SK-N-SH treated with all-trans-retinoic acid at 6 μM for 48 hours (cell line): ENCODE results near the gene MAP1B.

ENCODE experiments used
- ARNTL ChIP-seq: fragments of 450-650 bp; formaldehyde crosslinking; IDR thresholded peaks from 2 replicates; pipeline ENCODE4 v1.5.0; 2020; ENCODE audit warnings: low read depth, mild to moderate bottlenecking, moderate library complexity, borderline replicate concordance
- CREB5 ChIP-seq: fragments of 250-450 bp; sonication (Bioruptor Pico); IDR thresholded peaks from 2 replicates; pipeline ENCODE4 v1.5.1; 2020; ENCODE audit warnings: low read depth, mild to moderate bottlenecking, moderate library complexity
- CSDC2 ChIP-seq: fragments of 250-450 bp; sonication (Bioruptor Pico); IDR thresholded peaks from 2 replicates; pipeline ENCODE4 v1.5.0; 2020; ENCODE audit warnings: mild to moderate bottlenecking, moderate library complexity
- ESRRG ChIP-seq: fragments of 250-450 bp; sonication (Bioruptor Pico); IDR thresholded peaks from 2 replicates; pipeline ENCODE4 v1.6.1; 2021; ENCODE audit warnings: mild to moderate bottlenecking
- GLIS3 ChIP-seq: fragments of 250-450 bp; sonication (Bioruptor Pico); IDR thresholded peaks from 2 replicates; pipeline ENCODE4 v1.5.0; 2020; ENCODE audit warnings: mild to moderate bottlenecking, moderate library complexity
- ISL1 ChIP-seq: fragments of 250-450 bp; sonication (Bioruptor Pico); IDR thresholded peaks from 2 replicates; pipeline ENCODE4 v2.1.2; 2022; ENCODE audit warnings: mild to moderate bottlenecking, moderate library complexity
- PATZ1 ChIP-seq: fragments of 250-450 bp; sonication (Bioruptor Pico); IDR thresholded peaks from 2 replicates; pipeline ENCODE4 v1.8.0; 2020; ENCODE audit warnings: mild to moderate bottlenecking, moderate library complexity, borderline replicate concordance
- PPARA ChIP-seq: fragments of 250-450 bp; sonication (Bioruptor Pico); IDR thresholded peaks from 2 replicates; pipeline ENCODE4 v1.5.0; 2020; ENCODE audit warnings: mild to moderate bottlenecking, borderline replicate concordance
- RARB ChIP-seq: fragments of 250-450 bp; sonication (Bioruptor Pico); IDR thresholded peaks from 2 replicates; pipeline ENCODE4 v1.8.0; 2021; ENCODE audit warnings: mild to moderate bottlenecking, moderate library complexity
- SNAI2 ChIP-seq: fragments of 250-450 bp; sonication (Bioruptor Pico); IDR thresholded peaks from 2 replicates; pipeline ENCODE4 v1.5.0; 2020; ENCODE audit warnings: mild to moderate bottlenecking, moderate library complexity
- TOX ChIP-seq: fragments of 250-450 bp; sonication (Bioruptor Pico); IDR thresholded peaks from 2 replicates; pipeline ENCODE4 v1.8.0; 2021; ENCODE audit warnings: mild to moderate bottlenecking, moderate library complexity, borderline replicate concordance
- ZC3H10 ChIP-seq: fragments of 250-450 bp; sonication (Bioruptor Pico); IDR thresholded peaks from 2 replicates; pipeline ENCODE4 v1.5.1; 2021; ENCODE audit warnings: mild to moderate bottlenecking, moderate library complexity
- ZFP3 ChIP-seq: fragments of 250-450 bp; sonication (Bioruptor Pico); IDR thresholded peaks from 2 replicates; pipeline ENCODE4 v1.5.0; 2020; ENCODE audit warnings: mild to moderate bottlenecking, moderate library complexity
- ZNF70 ChIP-seq: fragments of 450-650 bp; formaldehyde crosslinking; IDR thresholded peaks from 2 replicates; pipeline ENCODE4 v1.5.0; 2020; ENCODE audit warnings: mild to moderate bottlenecking, moderate library complexity

GRCh38 chr5:72183101-72183520 is 75.8 kb downstream of the MAP1B start:
- TF ChIP-seq ARNTL (CRISPR knock-in tag) (no peak), TOX (CRISPR knock-in tag) (no peak), ZFP3 (CRISPR knock-in tag) (no peak), RARB (CRISPR knock-in tag) (no peak), ZC3H10 (CRISPR knock-in tag) (no peak), PATZ1 (CRISPR knock-in tag) (no peak), ESRRG (CRISPR knock-in tag) (no peak), CSDC2 (CRISPR knock-in tag) (no peak), GLIS3 (no peak), SNAI2 (no peak), PPARA (CRISPR knock-in tag) (no peak), CREB5 (CRISPR knock-in tag) (no peak), ISL1 (no peak), ZNF70 (CRISPR knock-in tag) (no peak)
